Ecto neural progenitor cell (in vitro differentiated cells): ENCODE results near the gene SRGAP2B.
"Not testable (repeated sequence)": the region's sequence is repeated elsewhere in the genome, so short reads cannot be mapped to it uniquely, and the experiment has no call there.

ENCODE experiments used
- DNase-seq: peaks from one replicate; pipeline ENCODE4 v3.0.0-alpha.2; 2018; ENCODE audit warnings: low spot score

Gene SRGAP2B

DNA sequence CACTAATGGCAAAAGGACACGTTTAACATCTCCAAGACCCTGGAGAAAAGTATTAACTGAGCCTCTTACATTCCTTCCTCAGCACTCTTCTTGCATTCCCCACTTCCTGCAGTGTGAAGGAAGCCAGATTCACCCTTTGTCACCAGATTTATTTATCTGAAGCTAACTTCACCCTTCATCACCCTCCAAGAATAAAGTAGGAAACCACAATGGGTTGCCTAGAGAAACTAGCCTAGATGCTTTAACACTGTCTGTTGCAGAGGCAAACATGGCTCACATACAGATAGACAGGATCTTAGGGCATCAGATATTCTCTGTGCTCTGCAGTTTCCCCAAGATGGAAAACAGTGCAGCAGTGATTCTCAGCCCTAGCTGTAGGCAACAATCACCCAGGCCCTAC is 147.6 kb downstream of the SRGAP2B start:
- not testable (repeated sequence) for DNase-seq

DNA sequence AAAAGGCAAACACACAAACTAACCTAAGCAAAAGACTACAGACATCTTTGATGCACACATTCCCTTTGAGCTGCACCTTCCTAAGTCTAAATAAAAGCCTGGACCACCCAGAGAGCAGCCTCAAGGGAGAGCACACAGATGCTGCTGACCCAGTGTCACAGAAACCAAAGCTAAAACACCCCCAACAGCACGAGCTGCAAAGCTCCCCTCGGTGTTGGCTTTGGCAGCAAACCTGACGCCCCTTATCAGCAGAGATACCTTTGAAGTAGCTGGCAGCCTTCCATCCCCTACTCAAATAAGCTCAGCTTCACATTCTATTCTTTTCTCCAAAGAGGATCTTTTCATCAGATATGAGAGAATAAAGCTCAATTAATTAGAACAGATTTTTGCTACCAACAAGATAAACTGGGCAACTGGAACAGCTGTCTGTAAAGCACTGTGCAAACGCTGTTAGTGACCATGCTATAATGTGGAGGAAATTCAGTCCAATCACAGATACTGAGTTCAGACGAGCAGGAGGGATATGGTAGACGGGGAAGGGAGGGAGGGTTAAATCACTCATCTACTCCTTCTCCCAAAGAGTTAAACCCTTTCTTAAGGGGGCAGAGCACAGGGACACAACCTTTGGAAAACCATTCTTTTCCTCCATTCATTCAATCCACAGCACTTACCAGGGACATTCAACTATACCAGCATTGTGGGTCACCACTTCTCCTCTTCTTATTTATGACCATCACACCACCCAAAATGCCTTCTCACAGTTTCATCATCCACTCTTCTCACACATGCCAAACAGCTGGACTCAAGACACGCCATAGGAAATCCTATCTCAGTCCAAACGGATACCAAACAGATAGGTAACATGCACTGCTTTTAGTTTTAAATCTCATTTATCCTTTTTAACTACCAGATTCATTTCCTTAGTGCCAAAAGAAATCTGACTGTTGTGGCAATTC is 148.3 kb downstream of the SRGAP2B start:
- DNase-seq = not testable (repeated sequence)

GRCh38 chr1:144941710-144942109 is 153.4 kb downstream of the SRGAP2B start:
- not testable (repeated sequence) for DNase-seq

- not testable (repeated sequence) for DNase-seq
Observed at GRCh38 chr1:144940054-144940453, 155.1 kb downstream of the SRGAP2B start.

DNA sequence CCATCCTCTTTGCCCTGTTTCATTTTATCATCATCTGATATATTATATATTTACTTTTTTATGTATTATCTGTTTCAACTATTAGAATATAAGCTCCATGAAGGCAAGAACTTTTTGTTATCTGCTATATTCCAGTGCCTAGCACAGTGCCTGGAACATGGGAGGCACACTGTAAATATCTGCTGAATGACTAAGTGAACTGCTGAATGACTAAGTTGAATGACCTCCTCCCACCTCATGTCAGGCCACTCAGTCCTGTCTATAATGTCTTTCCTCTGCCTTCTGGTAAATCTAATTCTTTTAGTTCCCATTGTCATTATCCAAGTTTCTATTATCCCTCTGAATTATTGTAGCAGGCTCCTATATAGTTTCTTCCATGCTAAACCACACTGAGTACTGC is 156.5 kb downstream of the SRGAP2B start:
- not testable (repeated sequence) for DNase-seq

DNA sequence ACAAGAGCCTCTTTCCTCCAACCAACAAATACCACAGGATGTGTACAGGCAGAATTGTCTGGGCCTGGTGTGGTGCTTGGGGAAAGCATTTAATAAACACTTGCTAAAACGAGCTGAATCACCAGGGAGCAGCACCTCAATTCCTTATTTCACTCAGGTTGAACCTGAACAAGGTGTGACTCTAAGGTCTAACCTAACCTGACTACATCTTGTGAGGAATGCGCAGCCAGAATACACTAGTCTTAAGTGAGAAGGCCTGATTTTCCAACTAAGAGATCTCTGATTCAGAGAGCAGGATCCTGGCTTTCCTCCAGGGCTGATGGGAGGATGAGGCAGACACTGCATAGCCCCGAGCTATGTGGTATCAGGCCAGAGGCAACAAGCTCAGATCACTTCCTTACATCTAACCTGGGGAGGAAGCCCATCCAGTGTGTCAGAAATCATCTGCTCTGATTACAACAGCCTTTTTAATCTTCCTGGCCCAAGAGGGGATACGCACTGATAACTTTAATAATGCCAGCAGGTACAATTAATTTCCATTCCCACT is 158.9 kb downstream of the SRGAP2B start:
- not testable (repeated sequence) for DNase-seq

GRCh38 chr1:144935310-144935709 is 159.8 kb downstream of the SRGAP2B start:
- DNase-seq = not testable (repeated sequence)

DNA sequence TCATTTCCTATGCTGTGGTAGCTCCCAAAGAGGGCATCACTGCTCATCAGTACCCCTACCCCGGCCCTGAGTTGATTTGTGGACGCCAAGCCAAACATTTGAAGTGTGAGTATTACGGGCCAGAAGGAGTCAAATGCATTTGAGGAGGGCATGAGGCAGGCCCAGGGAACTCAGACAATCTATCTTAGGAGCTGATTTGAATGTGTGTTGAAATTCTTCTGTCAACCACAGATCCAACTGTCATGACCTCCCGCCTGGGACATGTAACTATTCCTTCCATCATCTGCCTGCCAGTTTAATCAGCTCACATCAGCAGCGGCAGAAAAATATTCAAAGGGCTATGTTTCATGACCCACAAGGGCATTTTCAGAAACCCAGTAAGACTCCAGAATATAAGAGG is 162.1 kb downstream of the SRGAP2B start:
- DNase-seq = not testable (repeated sequence)

DNA sequence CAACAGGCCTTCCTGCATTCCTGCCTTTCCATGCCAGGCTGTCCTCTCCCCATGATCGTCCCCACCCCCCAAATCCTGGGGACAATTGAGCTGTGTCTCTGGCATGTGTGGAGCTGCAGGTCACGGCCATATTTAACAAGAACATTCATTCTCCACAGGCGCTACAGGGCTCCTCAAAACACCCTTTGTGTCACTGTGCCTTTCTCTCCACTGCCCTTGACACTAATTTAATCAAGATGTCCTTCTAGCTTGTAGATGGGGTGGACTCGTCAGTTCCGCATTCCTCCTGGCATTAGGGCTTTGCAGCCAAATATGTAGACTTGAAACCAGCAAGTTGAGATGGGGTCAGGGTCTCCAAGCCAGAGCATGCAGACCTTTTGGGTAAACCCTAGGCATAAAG is 163.0 kb downstream of the SRGAP2B start:
- DNase-seq = peak; percentile 24

- DNase-seq = not testable (repeated sequence)
Observed at GRCh38 chr1:144931553-144931952, 163.6 kb downstream of the SRGAP2B start.

DNA sequence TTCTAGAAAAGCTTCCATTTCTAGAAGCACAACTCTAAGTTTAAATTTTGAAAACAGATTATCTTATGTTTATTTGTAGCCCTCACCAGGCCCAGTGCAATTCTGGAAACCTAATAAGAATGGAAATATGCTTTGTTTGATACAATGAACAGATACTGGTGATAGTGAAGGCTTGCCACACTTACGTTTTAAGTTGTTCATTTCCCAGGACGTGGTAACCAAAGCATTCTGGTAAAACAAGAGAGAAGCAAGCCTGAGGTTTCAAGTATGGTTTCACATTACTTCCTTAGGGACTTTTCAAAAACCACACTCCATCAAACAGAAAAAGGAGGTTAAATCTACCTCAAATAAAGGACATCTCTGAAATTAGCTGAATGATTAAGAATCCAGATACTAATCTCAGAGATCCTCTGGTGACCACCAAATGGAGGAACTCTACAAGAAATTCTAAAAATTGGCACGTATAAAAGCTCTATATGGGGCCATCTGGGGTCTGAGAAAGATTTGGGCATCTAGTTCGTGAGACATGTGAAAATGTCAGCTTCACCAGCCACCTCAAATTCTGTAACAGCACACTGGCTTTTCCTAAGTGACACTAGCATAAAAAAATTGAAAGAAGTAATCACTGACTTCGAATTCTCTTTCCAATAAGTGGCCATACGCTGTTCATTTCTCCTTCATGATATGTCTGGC is 164.9 kb downstream of the SRGAP2B start:
- DNase-seq = not testable (repeated sequence)

DNA sequence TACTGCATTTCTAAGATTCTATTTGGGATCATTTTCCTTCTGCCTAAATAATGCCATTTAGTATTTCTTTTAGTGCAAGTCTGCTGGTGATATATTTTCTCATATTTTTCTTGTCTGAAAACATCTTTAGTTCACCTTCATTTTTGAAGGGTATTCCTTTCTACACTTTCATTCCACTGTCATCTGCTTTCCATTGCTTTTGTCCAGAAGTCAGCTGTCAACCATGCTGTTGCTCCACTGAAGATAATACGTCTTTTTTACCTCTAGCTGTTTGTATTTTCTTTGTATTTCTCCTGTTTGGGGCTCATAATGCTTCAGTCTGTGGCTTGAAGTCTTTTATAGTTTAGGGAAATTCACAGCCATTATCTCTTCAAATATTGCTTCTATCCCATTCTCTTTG is 167.8 kb downstream of the SRGAP2B start:
- DNase-seq = not testable (repeated sequence)

DNA sequence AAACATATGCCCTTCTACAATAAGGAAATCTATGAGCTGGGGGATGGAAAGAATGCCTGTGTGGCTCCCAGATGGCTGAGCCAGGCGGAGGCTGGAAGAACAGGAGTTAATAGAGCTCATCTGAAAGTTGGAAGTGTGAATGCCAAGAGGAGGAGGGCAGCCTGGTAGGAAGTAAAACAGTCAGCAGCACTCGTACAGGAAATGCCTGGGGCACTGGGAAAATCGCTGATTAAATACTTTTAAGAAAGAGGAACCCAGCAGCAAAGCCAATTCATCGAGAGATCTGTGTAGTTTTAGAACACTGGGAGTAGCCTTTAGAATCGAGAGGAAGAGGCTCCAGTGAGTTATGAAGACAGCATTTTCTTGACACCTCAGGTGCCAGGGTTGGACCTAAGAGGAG is 171.5 kb downstream of the SRGAP2B start:
- DNase-seq = not testable (repeated sequence)

DNA sequence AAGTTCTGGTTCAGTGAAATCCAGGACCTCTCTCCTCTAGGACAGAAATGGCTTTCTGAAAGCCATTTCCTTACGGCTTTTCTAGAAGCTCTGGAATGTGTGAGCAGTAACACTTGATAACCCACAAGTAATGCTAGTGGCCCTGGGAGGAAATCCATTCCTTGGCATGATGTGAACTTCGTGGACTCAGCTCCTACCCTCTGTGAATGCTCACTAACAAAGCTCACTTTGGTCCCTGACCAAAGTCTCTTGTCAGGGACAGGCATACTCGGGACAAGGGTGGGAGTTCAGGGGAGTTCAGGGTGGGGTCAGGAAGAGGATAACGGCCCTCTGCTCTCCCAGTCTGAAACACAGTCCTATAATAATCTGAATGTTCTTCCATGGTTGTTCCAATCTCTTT is 172.3 kb downstream of the SRGAP2B start:
- DNase-seq = not testable (repeated sequence)

DNA sequence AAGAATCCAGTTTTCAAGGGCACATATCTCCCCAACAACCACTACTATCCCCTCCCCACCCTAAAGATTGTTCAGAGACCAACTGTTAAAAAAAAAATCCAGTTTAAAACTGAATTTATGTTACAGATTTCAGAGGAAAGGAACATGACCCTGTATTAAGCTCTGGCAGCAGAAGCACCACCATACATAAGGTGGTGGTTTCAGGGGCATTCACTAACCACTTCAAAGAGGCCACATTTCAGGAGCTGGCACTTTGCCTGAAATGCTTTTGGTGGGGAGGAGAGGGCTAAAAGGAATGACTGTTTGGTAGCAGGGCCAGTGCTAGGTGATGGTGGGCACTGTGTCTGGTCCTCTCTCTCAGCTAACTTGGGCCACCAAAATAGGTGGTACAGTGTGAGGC is 176.0 kb downstream of the SRGAP2B start:
- not testable (repeated sequence) for DNase-seq

GRCh38 chr1:144918027-144918603 is 177.0 kb downstream of the SRGAP2B start:
- not testable (repeated sequence) for DNase-seq

DNA sequence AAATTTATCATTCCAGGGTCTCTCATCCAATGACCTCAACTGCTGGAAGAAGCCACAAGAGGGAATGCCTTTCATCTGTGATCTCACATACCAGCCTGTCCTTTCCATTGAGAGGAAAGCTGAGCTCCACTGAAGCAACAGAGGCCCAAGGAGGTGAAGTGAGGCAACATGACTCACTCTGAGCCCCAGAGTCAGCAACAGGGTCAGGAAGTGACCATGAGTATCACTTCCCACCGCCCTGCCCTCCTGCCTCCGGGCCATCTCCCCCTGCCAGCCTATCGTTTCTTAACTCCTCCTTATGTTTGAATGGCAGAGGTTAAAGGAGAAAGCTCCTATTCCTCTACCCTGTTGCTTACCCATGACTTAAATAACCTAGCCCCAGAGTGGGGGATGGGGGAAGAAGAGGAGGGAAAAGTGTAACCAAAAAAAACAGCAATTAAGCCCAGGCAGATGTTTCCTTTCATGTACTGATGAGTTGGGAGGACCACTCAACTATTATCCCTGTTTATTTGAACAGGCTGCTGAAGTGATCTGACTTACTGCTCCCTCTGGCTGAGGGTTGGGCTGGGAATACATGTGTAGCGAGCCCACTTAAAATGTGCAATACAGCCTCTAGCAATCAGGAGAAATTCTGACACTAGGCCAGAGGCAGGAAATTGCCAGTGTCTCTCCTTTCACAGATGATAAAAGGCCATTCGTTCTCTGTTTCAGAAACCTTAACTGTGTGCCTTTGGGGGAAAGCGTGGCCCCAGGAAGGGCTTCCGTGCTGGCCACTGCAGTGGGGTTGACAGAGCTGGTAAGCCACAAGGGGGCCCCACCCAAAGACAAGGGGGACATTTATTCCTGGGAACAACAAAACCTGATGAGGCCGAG is 177.7 kb downstream of the SRGAP2B start:
- not testable (repeated sequence) for DNase-seq

DNA sequence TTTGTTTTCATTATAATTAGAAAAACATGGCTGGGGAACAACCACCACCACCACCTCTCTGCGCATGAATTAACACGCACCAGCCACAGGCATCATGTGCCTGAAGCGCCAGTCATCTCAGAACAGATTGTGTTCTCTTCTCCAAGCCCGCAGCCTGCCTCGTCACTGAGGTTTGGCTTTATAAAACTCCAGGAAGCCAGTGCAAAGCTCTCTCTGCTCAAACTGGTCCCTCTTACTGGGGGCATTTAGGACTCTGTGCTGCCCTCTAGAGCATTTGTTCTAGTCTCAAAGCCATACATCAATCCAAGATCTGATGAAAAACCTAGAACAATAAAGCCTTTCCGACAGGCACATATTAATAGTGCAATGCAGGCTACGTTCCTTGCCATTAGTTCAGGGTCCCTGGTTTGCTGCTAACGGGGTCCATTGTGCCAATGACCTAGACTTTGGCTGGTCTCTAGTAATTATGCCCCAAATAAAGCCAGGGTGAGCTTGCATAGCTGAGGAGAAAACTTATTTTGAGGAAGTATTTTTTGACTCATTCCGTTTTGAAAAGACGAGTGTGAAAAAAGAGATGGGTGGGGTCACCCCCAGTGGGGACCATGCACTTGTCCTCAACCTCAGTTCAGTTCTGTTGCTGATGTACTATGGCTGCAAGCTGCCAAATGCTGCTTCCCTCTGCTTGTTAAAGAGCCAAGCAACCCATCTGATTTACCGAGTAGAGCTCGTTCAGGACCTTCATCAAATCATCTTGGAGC is 181.0 kb downstream of the SRGAP2B start:
- DNase-seq = not testable (repeated sequence)

DNA sequence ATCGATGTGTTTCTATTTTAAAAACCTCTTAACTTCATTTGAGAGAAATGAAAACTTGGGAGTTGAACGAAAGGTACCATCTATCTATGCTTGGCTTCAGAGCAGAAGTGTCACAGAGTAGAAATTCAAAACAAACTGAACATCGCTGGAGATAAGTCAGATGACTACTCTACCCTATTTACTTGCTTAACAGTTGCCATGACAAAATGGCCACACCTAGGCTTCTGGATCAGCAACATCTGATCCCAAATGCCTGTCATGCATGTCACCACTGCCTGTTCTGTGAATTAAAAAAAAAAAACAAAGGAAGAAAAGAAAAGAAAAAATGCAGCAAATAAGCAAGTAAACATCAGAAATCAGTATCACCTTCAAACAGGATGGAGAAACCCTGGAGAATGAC is 181.7 kb downstream of the SRGAP2B start:
- not testable (repeated sequence) for DNase-seq

DNA sequence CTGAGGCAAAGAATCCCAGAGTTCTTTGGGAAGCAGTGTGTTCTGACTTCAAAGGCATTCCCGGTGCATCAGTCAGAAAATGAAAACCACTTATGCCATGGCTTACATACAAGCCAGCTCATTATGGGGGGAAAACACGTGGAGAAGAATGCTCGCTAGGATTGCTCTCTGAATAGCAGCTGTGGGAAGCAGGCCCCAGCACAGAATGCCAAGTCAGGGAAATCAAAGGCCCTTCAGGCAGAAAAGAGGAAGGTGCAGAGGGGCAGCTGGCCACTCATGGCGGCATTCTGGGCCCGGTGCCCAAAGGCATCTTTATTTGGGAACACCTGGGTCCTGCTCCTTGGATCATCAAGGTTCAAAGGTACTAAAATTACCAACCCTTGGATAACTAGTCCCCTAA is 184.4 kb downstream of the SRGAP2B start:
- DNase-seq = not testable (repeated sequence)
